SK-N-MC (cell line): ENCODE results near the gene BRI3.

Experiments
- EZH2 ChIP-seq: fragments of 200-600 bp; sonication (generic); IDR thresholded peaks from one replicate; pipeline ENCODE4 v1.6.1; 2017; ENCODE audit warnings: antibody characterized with exemption
- FOXP2 ChIP-seq: optimal IDR thresholded peaks from 2 replicates; pipeline ENCODE3; 2011; ENCODE audit warnings: mild to moderate bottlenecking, moderate library complexity; ENCODE audit not compliant: insufficient read depth; ENCODE audit errors: extremely low read length, control extremely low read depth
- POLR2AphosphoS5 ChIP-seq: IDR thresholded peaks from 2 replicates; pipeline ENCODE4 v1.6.1; 2012; ENCODE audit warnings: mild to moderate bottlenecking, low read depth, low read length, borderline replicate concordance

- TF ChIP-seq EZH2 (no peak), POLR2AphosphoS5 (no peak), FOXP2 (no peak)
Measured at GRCh38 chr7:98232263-98232585, 49.3 kb upstream of the BRI3 start.
